ENCODE measurements around the gene RNASEH2C. TPM values are rescaled to one million over a fixed set of nuclear protein-coding genes. Genes with fewer than 3 reads are reported as not detected.

Gene RNASEH2C
- total RNA-seq, 1 donor: 41.5 TPM

DNA sequence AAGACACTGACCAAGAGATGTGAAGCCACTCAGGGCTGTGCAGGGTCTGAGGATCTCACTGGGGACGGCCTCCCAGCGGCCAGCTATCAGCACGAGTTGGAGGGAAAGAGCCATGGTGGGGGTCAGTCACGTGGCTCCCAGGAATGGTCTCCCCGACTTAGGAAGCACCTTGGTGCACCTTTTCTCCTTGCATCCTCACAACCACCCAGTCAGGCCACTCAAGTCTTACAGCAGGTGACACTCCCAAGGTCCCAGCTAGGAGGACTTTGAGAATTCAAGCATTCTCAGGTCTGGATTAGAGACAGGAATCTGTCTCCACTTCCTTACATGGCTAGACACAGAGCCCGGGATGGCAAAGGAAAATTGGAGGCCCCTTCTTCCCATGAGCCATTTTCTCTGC lies 2.7 kb downstream of the RNASEH2C start:
- no peak overlapping the region for H3K4me3 ChIP-seq (ENCODE audit: low read depth, low read length)
- TF ChIP-seq, protein P1, sequence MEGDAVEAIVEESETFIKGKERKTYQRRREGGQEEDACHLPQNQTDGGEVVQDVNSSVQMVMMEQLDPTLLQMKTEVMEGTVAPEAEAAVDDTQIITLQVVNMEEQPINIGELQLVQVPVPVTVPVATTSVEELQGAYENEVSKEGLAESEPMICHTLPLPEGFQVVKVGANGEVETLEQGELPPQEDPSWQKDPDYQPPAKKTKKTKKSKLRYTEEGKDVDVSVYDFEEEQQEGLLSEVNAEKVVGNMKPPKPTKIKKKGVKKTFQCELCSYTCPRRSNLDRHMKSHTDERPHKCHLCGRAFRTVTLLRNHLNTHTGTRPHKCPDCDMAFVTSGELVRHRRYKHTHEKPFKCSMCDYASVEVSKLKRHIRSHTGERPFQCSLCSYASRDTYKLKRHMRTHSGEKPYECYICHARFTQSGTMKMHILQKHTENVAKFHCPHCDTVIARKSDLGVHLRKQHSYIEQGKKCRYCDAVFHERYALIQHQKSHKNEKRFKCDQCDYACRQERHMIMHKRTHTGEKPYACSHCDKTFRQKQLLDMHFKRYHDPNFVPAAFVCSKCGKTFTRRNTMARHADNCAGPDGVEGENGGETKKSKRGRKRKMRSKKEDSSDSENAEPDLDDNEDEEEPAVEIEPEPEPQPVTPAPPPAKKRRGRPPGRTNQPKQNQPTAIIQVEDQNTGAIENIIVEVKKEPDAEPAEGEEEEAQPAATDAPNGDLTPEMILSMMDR (IDR thresholded peaks at IDR 0.05; ENCODE audit: insufficient read depth, low read depth, low read length): no peak
- no peak for DNase-seq (ENCODE audit: low read depth)

DNA sequence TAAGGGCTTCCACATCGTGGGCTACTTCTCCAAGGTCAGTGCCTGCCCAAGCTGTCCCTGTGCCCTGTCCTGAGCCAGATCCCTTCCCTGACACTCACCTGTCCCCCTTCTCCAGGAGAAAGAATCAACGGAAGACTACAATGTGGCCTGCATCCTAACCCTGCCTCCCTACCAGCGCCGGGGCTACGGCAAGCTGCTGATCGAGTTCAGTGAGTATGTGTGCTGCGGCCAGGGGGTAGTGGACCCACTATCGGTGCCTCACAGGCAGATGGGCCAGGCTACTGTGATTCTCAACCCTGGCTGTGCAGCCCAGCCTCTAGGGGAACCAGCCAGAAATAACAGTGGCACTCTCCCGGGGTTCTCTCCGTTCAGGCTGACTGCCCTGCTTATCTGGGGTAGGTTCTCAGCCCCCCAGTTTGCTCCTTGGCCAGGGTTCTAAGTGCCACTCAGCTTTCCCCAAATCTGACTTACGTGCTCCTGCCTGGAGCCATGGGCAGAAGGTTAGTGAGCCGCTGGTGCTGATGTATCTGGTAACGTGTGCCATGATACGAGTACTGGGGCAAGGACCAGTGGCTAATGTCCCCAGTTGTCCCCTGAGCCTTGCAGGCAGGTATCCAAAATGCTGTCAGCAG lies 3.7 kb downstream of the RNASEH2C start:
- no peak overlapping the region for H3K4me3 ChIP-seq (ENCODE audit: low read depth, low read length)
- DNase-seq (ENCODE audit: low read depth): no peak
- TF ChIP-seq, protein P1 (IDR thresholded peaks at IDR 0.05; ENCODE audit: insufficient read depth, low read depth, low read length): no peak

DNA sequence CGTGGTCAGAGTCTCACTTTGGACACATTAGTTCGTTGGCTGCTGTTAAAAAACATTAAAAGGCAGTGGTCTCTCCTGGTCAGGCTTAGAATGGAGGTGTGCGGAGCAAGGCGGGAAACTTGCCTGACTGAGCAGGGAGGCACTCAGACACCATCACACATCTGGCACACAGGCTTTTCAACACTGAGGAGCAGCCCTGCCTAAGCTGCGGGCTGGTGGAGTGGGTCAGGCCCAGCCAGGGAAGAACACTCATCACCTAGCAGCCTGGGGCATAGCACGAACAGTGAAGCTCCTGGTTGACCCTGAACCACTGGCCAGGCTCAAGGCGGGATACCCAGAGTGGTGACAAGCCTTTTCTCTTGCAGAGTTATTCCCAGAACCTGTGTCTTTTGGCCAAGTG lies 4.3 kb downstream of the RNASEH2C start:
- TF ChIP-seq, protein P1 (IDR thresholded peaks at IDR 0.05; ENCODE audit: insufficient read depth, low read depth, low read length): no peak
- no peak overlapping the region for H3K4me3 ChIP-seq (ENCODE audit: low read depth, low read length)
- DNase-seq (ENCODE audit: low read depth): no peak

DNA sequence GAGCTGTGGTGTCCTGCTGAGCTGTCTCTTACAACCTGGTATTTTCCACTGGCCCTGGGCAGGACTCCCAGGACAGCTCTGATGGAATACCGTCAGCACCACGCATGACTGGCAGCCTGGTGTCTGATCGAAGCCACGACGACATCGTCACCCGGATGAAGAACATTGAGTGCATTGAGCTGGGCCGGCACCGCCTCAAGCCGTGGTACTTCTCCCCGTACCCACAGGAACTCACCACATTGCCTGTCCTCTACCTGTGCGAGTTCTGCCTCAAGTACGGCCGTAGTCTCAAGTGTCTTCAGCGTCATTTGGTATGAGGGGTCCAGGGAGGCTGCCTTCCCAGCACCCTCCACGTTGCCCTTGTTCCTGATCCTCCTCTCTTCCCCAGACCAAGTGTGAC lies 6.2 kb downstream of the RNASEH2C start:
- TF ChIP-seq, protein P1 (IDR thresholded peaks at IDR 0.05; ENCODE audit: insufficient read depth, low read depth, low read length): no peak
- H3K4me3 ChIP-seq (ENCODE audit: low read depth, low read length): no peak overlapping the region
- DNase-seq (ENCODE audit: low read depth): no peak

DNA sequence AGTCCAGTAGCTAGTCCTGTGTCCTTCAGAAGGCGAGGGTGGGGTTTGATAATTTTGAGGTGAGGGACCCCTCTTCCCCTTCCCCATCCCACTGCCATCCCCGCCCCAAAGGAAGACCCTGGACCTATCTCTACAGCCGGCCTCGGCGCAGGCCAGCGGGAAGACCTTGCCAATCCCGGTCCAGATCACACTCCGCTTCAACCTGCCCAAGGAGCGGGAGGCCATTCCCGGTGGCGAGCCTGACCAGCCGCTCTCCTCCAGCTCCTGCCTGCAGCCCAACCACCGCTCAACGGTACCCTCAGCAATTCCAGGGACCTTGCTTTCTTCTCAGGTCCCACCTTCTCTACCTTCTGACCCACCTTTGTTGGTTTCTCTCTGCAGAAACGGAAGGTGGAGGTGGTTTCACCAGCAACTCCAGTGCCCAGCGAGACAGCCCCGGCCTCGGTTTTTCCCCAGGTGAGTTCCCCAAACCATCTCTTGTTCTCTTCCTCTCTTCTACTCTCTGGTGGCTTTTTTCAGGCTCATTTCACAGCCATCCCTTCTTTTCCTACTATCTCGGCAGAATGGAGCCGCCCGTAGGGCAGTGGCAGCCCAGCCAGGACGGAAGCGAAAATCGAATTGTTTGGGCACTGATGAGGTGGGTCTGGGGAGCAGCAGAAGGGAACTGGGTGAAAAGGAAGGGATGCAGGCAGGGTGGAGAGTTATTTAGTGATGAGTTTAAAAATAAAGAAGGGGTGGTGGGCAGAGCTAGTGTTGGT lies 7.2 kb downstream of the RNASEH2C start:
- no peak for DNase-seq (ENCODE audit: low read depth)
- TF ChIP-seq, protein P1 (IDR thresholded peaks at IDR 0.05; ENCODE audit: insufficient read depth, low read depth, low read length): no peak
- no peak overlapping the region for H3K4me3 ChIP-seq (ENCODE audit: low read depth, low read length)

DNA sequence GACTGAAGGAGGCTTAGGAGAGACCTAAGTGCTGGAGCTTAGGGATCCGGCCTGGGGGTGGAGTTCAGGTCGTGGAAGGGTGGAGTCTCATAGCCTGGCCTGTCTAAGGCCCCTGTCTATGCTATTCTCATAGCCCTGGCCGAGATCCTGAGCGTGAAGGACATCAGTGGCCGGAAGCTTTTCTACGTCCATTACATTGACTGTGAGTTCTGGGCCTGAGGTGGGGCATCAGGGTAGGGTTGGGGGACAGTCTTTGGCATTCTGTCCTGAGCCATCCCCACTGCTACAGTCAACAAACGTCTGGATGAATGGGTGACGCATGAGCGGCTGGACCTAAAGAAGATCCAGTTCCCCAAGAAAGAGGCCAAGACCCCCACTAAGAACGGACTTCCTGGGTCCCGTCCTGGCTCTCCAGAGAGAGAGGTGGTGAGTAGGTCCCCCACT lies 7.9 kb downstream of the RNASEH2C start:
- DNase-seq (ENCODE audit: low read depth): no peak
- peak overlapping the region; percentile 85 for H3K4me3 ChIP-seq (ENCODE audit: low read depth, low read length)
- TF ChIP-seq, protein P1 (IDR thresholded peaks at IDR 0.05; ENCODE audit: insufficient read depth, low read depth, low read length): no peak
